ENCODE data around the gene MYOZ2. TPM values are rescaled to one million over a fixed set of nuclear protein-coding genes. Genes with fewer than 3 reads are reported as not detected.

MYOZ2 gene
- total and polyA plus RNA-seq, 3 donors from 2014 or later: 2.8 to 4.3 (median 3.2) TPM

- intact Hi-C loops (cut with DNase I; ENCODE audit: low total_unique reads): no loop called here
- TF ChIP-seq CTCF (IDR thresholded peaks at IDR 0.05): no peak
- no peak for TF ChIP-seq POLR2A (IDR thresholded peaks at IDR 0.05)
- H3K4me1 ChIP-seq: peaks cover 3% of the 10 kb centered on the region
- DNase-seq: no peak
- no peak overlapping the region for H3K27ac ChIP-seq
- H3K36me3 ChIP-seq (ENCODE audit: low read depth, missing control alignments): no peaks in the 10 kb centered on the region
- no peaks in the 10 kb centered on the region for H3K27me3 ChIP-seq
- no peaks in the 10 kb centered on the region for H3K9me3 ChIP-seq
- 78 to 85% methylated on average over 4 of the region's 4 CpGs for WGBS, 2 donors
- no peak overlapping the region for H3K4me3 ChIP-seq
These were observed 4.5 kb upstream of the MYOZ2 start for GRCh38 chr4:119131164-119131563.

- Histone ChIP-seq H3K36me3 (ENCODE audit: low read depth, missing control alignments) (no peaks in the 10 kb centered on the region), H3K27ac (no peak overlapping the region), H3K4me3 (no peak overlapping the region), H3K9me3 (no peaks in the 10 kb centered on the region), H3K4me1 (peaks cover 5% of the 10 kb centered on the region), H3K27me3 (no peaks in the 10 kb centered on the region)
- intact Hi-C loops (cut with DNase I; ENCODE audit: low total_unique reads): no loop called here
- DNase-seq: no peak
- TF ChIP-seq POLR2A (IDR thresholded peaks at IDR 0.05) (no peak), CTCF (IDR thresholded peaks at IDR 0.05) (no peak)
- WGBS, 2 donors: 82 to 92% methylated on average over 5 of the region's 5 CpGs
These were observed 3.3 kb upstream of the MYOZ2 start for GRCh38 chr4:119132306-119132705.

- no peak for TF ChIP-seq CTCF (IDR thresholded peaks at IDR 0.05)
- no peak for TF ChIP-seq POLR2A (IDR thresholded peaks at IDR 0.05)
- Histone ChIP-seq H3K4me1 (peaks cover 25% of the 10 kb centered on the region), H3K27me3 (no peaks in the 10 kb centered on the region), H3K36me3 (ENCODE audit: low read depth, missing control alignments) (no peaks in the 10 kb centered on the region), H3K4me3 (no peak overlapping the region), H3K27ac (peak overlapping the region; percentile 15 to 47), H3K9me3 (no peaks in the 10 kb centered on the region)
- WGBS, 2 donors: 58 to 67% methylated on average over 3 of the region's 3 CpGs
- no peak for DNase-seq
- intact Hi-C loops (cut with DNase I; ENCODE audit: low total_unique reads): no loop called here
These were observed 914 bp downstream of the MYOZ2 start for GRCh38 chr4:119136546-119136945.

- no peak overlapping the region for H3K4me3 ChIP-seq
- no peaks in the 10 kb centered on the region for H3K27me3 ChIP-seq
- DNase-seq: no peak
- peak overlapping the region in 1 of 2 donors; percentile 42 for H3K27ac ChIP-seq
- no peak for TF ChIP-seq CTCF (IDR thresholded peaks at IDR 0.05)
- no peak for TF ChIP-seq POLR2A (IDR thresholded peaks at IDR 0.05)
- 36% methylated on average over 2 of the region's 2 CpGs for WGBS, 2 donors
- no peaks in the 10 kb centered on the region for H3K36me3 ChIP-seq (ENCODE audit: low read depth, missing control alignments)
- no peaks in the 10 kb centered on the region for H3K9me3 ChIP-seq
- H3K4me1 ChIP-seq: peaks cover 25% of the 10 kb centered on the region
- intact Hi-C loops (cut with DNase I; ENCODE audit: low total_unique reads): no loop called here
These were observed 2.4 kb downstream of the MYOZ2 start for GRCh38 chr4:119138046-119138445.

- Histone ChIP-seq H3K36me3 (ENCODE audit: low read depth, missing control alignments) (no peaks in the 10 kb centered on the region), H3K4me1 (peaks cover 25% of the 10 kb centered on the region), H3K27me3 (no peaks in the 10 kb centered on the region), H3K27ac (peak overlapping the region in 1 of 2 donors; percentile 70), H3K9me3 (no peaks in the 10 kb centered on the region), H3K4me3 (no peak overlapping the region)
- DNase-seq: no peak
- intact Hi-C loops (cut with DNase I; ENCODE audit: low total_unique reads): no loop called here
- no peak for TF ChIP-seq POLR2A (IDR thresholded peaks at IDR 0.05)
- TF ChIP-seq CTCF (IDR thresholded peaks at IDR 0.05): no peak
These were observed 3.7 kb downstream of the MYOZ2 start for GRCh38 chr4:119139311-119139710.
